Activated CD8-positive, alpha-beta memory T cell treated with anti-CD3 and anti-CD28 coated beads for 48 hours (primary cell): ENCODE results near the gene USP7.

Experiments used
- DNase-seq, 3 experiments: peaks; one replicate each; pipeline ENCODE4 v3.0.0-alpha.2; 2020; ENCODE audit warnings: low read depth in 2 of 3, low spot score in 2 of 3

The USP7 gene

DNA sequence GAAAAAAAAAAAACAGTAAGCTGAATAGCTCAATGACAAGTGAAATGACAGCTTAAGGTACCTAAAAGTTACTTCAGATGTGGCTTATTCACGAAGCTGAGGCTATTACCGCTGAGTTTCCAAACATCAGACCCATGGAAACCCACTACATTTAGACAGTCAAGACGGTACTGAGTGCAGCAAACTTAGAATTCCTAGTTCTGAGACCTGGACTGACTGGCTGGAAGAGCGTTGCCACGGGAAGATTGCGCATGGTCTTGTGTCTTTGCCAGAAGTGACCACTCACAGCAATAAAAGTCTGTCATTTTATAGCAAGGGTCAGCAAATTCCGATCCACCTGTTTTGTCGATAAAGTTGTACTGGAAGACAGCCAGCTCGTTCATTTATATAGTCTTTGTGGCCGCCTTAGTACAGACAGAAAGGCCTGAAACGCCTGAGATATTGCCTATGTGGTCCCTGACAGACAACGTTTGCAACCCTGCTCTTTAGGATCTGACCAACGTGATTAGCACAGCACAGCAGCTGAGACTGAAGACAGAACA lies 62.3 kb downstream of the USP7 start:
- no peak for DNase-seq

DNA sequence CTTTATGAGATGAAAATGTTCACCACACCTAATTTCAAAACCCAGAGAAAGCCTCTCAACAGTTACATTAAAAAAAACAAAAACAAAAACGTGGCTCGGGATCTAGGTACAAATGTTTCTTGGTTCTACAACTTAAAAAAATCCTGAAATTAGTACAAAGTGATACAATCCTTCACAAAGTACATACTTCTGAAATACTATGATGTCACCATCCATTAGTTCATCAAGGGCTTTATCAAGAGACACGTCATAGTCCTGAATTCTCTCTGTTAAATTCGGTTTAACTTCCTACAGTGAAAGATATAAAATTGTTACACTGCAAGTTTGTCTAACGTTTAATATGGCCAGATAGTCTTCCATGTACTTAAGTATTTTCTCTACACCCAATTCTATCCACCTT lies 63.4 kb downstream of the USP7 start:
- no peak for DNase-seq

DNA sequence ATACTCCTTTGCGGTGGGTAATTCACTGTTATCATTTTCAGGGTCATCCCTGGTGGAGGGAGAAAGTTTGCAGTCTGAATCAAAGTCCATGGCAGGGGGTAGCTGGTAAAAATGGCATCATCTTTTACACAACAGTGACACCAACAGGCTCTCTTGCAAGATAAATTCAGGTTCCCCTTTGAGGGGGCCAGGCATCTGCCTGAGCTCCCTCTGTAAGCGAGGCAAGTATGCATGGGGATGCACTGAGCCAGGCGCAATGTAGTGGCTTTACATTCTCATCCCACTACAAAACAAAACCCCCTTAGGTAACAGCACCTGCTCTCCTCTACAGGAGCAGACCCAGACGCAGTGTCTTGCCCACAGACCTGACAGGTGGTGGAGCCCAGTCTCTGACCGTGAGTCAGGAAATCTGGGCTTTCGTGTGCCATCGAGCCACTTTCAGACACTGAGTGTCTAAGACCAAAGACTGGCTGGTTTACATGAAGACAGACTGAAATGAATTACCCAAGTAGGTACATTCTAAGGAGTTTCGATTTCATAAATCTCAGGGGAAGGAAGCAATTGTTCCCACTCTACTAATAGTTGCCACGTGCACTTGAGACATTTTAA lies 63.9 kb downstream of the USP7 start:
- DNase-seq: no peak

DNA sequence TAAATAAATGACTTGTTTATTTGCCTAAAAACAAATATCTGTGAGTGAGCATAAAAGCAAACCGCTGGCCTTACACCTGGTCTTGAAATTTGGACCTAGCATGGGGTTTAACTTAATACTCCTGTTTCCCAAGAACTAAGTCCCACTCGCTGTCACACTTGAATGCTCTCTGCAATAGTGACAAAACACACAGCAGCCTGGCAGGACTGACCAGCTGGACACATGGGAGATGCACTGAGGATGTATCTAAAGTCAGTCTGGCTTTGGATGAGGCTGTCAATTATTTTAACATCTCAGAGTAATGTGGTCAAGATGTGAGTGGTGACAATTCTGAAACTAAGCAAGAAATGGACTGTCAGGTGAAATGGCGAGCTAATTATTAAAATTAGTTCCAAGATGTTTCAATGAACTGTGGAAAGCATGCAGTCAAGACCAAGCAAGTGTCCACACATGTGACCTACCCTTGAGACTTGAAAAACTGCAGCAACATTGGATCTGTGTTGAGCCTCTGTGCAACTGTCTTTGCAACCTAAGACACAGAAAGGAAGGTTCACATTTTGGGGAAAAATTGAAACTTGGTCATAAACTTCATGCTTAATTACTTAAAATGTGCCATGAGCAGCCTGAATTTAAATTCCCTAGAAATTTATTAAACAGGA lies 64.9 kb downstream of the USP7 start:
- no peak for DNase-seq

DNA sequence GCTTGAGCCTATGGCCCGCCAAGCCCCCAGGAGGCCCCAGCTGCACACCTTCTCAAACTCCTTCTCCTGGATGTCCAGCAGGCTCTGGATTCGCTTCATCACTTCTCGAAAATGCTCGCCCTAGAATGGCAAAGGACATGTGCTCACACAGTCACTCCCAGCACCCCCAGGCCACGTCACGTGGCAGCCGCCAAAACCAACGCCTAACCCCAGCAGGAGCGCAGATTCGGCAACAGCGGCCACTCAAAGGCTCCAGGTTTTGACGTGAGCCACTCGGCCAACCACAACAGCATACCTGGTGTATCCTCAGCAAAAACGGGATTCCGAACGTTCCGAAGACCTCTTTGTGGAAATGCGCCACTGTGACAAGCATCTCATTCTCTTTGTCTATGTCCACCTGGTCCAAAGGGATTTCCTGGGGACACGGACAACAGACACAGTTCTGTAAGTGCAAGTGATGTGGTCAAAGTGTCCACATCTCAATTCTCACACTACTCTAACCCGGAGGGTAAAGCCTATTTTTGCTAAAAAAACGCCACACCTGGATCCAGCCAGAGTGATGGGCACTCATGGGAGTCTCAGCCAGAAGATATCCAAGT lies 68.9 kb downstream of the USP7 start:
- DNase-seq: no peak

DNA sequence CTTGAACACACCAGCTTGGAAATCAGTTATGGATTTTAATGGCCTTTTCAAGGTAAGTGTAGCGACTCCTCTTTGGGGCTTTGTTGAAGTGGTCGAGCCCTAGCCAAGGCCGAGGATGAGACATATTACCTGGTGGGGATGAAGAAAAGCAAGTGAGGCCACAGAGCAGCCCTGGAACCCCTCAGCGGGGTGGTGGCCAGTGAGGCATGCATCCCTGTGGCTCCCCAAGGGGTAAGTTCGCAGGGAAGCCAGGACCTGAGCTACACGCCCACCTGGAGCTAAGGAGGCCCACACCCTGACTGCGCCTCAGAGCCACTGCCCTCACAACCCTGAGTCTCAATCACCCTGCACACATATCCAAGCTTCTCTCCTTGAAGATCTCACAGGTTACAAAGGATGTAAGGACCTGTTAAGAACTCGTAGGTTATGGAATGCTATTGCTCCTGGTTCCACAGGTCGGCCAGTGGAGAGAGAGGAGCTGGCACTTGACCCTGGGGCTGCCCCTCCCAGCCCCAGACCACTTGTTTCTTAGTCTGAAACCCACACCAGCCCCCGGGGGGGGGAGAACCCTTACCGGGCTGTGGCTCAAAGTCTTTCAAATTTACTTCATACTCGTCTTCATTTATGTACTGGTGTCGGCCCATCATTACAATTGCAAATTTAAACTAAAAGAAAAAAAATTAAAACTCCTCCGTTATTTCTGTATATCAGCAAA lies 69.6 kb downstream of the USP7 start:
- DNase-seq: no peak

DNA sequence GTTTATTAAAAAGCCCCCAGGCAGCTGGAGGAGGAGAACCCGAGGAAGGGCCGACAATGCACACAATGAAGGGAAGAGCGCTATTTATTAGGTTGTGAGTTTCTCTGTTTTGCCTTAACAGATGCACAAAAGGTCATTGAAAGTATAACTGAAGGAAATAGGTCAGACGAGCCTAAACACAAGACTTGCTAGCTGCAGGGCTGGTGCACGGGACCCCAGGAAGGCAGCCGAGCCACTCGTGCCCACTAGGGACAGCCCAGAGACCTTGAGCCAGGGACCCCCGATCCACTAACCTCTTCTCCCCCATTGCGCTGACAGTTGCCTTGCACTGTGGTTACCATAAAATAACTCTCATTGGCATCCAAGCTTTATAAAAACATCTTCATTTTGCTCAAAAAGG lies 70.3 kb downstream of the USP7 start:
- no peak for DNase-seq

DNA sequence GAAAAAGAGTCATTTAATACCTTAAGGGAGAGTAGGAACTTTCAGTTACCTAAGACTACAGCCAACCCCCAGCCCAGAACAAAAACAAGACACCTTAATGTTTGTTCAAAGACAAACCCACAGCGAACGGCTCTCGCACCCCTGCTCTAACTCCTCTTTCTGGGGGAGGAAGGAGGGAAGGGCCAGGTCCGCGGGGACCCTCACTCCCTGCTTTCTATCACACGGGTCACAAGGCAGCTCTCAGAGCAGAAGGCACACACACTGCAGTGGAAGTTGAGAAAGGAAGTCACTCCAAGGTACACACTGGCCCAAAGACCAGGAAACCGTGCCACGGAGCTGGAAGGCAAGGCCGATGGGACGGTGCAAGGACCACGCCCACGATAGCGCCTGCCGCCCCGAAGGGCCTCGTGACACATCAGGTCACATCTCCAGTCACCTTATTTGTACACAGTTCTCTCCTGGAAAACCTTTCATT lies 71.6 kb downstream of the USP7 start:
- DNase-seq: no peak

DNA sequence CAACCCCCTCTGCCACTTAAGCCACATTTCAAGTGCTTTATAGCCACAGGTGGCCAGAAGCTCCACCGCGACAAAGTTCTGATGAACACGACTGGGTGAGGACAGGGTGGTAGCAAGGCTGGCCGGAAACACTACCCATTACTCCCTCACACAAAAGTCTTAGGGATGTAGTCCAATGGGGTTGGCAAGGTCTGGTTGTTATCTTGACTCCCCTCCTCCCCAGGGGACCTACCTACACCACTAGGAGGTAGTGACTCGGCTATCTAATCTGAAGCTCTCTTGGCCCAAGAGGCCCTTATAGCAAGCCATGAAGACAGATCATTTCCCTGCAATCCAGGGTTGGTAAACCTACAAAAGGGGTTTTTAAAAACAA lies 73.2 kb downstream of the USP7 start:
- DNase-seq: no peak

DNA sequence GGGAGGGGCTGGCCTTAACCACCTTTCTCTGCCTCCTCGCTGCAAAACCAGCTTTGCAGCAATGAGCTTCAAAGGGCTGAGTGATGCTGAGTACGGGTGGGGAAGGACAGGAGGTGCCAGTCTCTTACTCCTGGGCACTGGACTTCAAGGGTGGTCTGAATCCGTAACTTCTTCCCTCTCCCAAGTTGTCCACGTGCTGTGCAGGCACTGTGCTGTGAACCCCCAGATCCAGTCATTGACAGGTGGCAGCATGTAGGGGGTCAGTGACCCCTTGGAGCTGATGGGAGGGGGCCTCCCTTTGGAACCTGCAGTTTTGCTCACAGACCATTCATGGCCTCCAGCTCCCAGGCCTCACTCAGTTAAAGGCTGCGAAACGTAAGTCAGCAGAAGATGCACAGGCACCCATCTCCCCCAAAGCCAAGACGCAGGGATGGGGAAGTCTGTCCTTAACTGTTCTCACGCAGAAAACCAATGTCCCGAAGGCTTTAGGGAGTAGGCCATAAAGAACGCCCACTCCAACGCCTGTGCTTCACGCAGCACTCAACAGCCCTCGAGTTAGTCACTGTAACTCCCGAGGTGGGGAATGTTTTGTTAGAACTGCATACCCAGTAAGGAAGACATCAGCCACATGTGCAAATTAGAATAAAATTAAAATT lies 73.7 kb downstream of the USP7 start:
- no peak for DNase-seq

DNA sequence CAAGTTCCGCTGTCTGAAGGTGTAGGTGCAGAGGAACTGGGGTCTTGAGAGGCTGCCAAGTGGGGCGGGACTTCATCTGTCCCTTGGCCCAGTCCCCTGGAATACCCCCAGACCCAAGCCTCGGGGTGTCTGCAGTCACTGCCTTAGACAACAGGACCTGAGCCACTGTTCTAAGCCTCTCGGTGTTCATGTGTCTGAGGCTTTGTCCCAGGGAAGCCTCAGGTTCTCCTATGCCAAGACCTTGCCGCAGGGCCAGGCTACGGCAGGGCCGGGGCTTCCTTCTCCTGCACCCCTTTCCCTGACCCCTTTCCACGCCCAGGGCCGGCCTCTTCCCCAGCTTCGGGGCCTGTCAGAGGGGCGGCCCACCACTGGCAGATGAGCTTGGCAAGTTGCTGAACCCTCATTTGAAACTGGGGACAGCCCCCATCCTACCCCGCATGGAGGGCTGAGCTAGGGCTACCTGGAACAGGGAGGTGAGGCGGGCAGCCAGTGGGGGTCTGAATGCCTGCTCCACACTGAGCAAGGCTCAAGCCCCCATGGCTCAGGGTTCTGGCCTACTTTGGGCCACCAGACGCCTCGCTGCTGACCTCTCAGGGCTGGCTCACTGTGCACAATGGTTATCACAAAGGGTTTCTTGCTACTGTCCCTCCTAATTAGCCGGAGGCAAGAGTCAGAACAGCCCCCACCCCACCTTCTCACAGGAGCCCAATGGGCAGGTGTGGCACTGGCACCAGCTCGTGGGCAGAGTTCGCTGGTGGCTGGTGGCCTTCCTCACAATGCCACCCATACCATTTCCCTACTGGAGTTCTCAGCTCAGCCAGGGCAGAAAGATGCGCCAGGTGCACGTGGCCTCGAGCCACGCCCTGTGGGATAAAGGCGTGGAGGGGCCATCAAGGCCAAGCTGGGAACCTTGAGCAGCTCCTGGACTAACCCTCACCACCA lies 74.5 kb downstream of the USP7 start:
- DNase-seq: no peak

DNA sequence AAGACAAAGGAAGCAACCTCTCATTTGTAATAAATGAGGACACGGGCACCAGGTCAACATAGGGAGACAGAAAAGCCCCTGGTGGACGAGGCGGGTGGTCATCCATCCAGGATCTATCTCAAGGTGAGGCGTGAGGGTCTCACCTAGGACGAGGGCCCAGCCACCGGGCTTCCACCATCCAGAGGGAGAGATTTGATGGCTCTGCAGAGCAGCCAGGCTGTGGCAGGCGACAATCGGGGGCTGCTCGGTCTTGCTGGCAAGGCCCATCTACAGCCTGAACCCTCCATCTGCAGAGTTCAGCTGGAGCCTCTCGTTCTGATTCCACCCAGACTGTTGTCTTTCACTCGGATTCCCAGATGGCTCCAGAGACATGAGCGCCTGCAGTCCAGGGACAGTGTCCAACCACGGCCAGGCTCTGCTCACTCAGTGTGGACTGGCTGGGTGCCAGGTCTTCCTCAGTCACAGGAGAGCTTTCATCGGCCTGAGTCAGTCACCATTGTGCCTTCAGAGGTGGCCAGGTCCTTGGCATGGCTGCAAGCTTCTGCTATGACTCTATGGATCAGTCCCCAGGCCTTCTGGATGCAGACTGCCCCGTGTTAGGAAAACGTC lies 75.7 kb downstream of the USP7 start:
- no peak for DNase-seq

DNA sequence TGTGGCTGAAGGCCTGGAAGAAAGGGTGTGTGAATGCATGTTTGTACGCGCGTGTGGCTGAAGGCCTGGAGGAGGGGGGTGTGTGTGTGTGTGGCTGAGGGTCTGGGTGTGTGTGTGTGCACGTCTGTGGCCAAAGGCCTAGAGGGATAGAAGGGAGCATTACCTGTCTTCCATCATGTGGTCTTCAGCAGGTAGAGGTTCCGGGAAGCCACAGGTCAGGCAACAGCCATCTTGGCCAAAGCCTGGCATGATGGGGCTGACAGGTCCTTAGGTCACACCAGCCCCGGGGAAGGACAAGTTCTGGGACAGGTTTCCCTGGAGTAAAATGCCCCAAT lies 76.3 kb downstream of the USP7 start:
- DNase-seq: no peak

DNA sequence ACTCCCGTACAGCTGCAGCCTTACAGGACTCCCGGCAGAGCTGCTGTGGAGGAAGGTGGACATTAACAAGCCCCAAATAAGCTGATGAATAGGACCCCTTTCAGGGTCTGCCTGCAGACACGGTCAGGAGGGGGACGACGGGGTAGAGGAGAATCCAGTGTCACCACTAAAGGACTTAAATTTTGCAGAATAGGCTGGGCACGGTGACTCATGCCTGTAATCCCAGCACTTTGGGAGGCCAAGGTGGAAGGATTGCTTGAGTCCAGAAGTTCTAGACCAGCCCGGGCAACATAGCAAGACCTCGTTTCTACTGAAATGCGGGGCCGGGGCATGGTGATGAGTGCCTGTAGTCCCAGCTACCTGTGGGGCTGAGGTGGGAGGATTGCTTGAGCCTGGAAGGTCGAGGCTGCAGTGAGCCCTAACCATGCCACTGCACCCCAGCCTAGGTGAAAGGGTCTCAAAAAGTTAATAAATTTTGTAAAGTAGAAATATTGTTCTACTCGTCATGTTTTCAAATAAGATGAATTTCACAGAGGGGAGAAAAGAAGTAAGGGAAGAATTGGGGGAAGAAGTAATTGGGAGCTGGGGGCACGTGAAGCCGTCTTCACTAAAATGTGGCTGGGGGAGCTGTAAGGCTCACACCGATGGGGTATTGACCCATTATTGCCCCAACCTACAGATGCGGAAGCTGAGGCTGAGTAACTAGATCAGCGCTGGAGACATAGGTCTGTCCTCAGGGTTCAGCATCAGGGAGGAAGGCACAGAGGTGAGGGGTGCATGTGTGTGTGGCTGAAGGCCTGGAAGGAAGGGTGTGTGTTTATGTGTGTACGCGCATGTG lies 76.9 kb downstream of the USP7 start:
- DNase-seq: no peak

DNA sequence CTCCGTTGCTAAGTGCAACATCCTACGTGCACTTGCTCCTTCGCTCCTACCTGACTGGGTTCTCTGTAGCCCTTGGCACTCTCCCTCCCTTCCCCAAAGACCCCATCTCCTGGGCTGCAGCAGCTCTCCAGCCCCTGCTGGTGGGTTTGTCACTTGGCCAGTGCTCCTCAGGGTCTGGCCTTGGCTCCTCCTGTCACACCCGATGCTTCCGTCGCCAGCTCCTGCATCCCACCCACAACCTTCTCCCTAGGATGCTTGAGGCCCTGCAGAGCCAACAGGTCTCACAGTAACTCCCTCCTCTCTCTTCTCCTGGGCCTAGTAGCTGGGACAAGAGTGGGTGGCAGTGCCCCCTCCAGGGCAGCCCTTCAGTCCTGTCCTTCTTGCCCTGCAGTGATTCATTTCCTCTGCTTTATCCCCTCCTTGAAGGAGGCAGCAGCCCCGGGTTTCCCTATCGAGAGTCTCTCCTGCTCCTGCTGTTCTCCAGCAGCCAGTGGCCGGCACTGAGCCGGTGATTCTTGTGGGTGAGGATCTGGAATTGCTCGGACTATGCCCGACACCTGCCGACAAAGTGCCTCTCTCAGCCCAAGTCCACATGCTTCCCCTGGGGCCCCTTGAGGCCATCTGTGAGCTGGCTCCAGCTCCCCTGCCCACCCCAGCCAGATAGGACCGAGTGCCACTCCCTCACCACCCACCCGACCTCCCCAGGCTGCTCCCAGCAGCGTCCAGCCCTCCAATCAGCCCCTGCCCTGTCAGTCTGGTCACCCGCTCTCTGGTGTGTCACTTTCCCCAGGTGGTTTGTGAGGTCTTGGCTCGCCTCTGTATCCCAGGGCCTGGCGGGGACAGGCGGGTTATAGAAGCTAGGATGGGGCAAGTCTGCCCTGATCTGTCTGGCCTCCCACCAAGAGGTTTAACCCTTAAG lies 77.8 kb downstream of the USP7 start:
- no peak for DNase-seq

DNA sequence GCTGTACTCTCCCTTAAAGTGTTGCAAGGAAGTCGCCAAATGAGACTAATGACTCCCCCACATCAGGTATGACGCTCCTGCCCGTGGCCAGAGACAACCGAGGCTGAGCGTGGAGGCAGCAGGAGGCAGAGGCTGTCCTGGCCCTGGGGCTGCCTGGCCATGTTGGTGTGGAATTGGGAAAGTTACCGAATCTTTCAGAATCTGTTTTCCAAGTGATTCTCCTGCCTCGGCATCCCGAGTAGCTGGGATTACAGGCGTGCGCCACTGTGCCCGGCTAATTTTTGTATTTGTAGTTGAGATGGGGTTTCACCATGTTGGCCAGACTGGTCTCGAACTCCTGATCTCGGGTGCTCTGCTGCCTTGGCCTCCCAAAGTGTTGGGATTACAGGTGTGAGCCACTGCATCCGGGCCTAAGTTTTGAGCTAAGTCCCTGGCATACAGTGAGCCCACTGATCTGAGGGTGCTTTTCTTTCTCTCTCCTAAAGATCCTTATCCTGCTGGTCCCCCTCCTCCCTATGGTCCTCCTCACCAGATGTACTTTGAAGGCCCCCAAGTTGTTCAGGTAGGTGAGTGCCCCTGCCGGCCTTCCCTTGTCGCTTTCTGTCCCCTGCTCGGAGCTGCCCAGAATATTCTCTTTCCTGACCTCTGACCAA lies 80.9 kb downstream of the USP7 start:
- no peak for DNase-seq

DNA sequence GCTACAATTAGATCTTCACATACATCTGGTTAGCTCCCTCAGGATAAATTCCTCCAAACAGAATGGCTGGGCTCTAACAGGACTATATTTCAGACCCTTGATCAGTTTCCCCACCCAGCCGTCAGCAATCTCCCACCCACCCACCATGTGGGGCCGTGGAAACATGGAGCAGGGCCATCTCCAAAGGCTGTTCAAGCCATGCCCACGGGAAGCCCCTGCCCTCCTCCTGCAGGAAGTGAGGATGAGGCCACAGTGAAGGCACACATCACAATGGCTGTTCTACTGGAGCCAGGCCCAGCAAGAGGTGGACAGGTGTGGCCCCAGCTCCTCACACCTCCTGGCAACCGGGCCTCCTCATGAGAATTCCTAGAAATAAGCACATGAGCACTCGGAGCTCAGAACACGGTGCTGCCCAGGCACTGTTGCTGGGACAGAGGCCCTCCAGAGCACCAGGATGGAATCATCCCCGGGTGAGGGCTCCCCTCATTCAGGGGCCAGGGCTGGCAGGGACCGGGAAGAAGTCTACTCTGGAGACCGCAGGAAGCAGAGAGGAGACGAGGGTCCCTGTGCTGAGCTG lies 81.6 kb downstream of the USP7 start, which contains the start of gene LITAFD:
LITAFD (plus strand) TSS at position 311 of the 577 bp plus-strand sequence. CDS start 2,005 bp downstream, outside the sequence.
- DNase-seq: no peak
